SK-N-MC (cell line): ENCODE results near the gene LGALS8.
"Not testable (repeated sequence)": the region's sequence is repeated elsewhere in the genome, so short reads cannot be mapped to it uniquely, and the experiment has no call there.

Experiments used
- DNase-seq: peaks from one replicate; pipeline ENCODE4 v3.0.0-alpha.2; 2011; ENCODE audit warnings: low read depth, low spot score
- H3K27ac ChIP-seq: fragments of 200-600 bp; sonication (generic); 2 replicates; pipeline ENCODE4 v1.5.1; 2016; ENCODE audit warnings: mixed run types
- H3K36me3 ChIP-seq: fragments of 200-600 bp; sonication (generic); 2 replicates; pipeline ENCODE4 v1.6.1; 2017; ENCODE audit warnings: antibody characterized with exemption, low read length, mixed read lengths; ENCODE audit not compliant: insufficient read depth
- H3K4me3 ChIP-seq: fragments of 200-600 bp; sonication (generic); 2 replicates; pipeline ENCODE4 v1.5.1; 2016
- H3K9ac ChIP-seq: fragments of 200-600 bp; sonication (generic); 2 replicates; pipeline ENCODE4 v1.8.0; 2017; ENCODE audit warnings: mixed run types, mixed read lengths; ENCODE audit not compliant: insufficient read length
- H3K9me3 ChIP-seq: fragments of 200-600 bp; sonication (generic); 2 replicates; pipeline ENCODE4 v1.6.1; 2017; ENCODE audit warnings: low read depth, mild to moderate bottlenecking, antibody characterized with exemption, low read length, moderate library complexity, mixed read lengths
- EZH2 ChIP-seq: fragments of 200-600 bp; sonication (generic); IDR thresholded peaks from one replicate; pipeline ENCODE4 v1.6.1; 2017; ENCODE audit warnings: antibody characterized with exemption
- FOXP2 ChIP-seq: optimal IDR thresholded peaks from 2 replicates; pipeline ENCODE3; 2011; ENCODE audit warnings: mild to moderate bottlenecking, moderate library complexity; ENCODE audit not compliant: insufficient read depth; ENCODE audit errors: extremely low read length, control extremely low read depth
- POLR2AphosphoS5 ChIP-seq: IDR thresholded peaks from 2 replicates; pipeline ENCODE4 v1.6.1; 2012; ENCODE audit warnings: mild to moderate bottlenecking, low read depth, low read length, borderline replicate concordance

The LGALS8 gene

DNA sequence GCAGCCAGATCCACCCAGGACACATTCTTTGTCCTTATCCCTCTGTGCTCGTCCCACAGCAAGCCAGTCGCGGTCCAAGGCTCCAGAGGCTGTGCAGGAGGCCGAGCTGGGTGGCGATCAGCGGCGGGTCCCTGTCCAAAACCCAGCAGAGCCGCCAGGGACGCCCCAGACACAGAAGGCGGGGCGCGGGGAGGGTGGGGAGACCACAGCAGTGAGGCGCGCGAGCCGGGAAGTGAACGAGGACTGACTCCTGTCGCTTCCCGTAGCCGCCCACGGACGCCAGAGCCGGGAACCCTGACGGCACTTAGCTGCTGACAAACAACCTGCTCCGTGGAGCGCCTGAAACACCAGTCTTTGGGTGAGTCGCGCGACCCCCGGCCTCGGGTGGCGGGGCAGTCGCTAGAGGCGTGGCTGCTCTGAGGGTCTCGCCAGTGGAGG, at the start of gene LGALS8:
LGALS8 (plus strand) TSS at position 279 of the 438 bp plus-strand sequence. CDS start 2,089 bp downstream, outside the sequence.
- Histone ChIP-seq H3K9me3 (no peaks in the 10 kb centered on the region), H3K4me3 (peak within 1 kb of the TSS; percentile 64), H3K36me3 (no peaks in the 10 kb centered on the region), H3K9ac (peak within 1 kb of the TSS; percentile 27), H3K27ac (peak within 1 kb of the TSS; percentile 67; the same call in 1 of the 2 replicates)
- no peak for DNase-seq
- TF ChIP-seq POLR2AphosphoS5 = no peak
- TF ChIP-seq FOXP2 = no peak
- TF ChIP-seq EZH2 = no peak

DNA sequence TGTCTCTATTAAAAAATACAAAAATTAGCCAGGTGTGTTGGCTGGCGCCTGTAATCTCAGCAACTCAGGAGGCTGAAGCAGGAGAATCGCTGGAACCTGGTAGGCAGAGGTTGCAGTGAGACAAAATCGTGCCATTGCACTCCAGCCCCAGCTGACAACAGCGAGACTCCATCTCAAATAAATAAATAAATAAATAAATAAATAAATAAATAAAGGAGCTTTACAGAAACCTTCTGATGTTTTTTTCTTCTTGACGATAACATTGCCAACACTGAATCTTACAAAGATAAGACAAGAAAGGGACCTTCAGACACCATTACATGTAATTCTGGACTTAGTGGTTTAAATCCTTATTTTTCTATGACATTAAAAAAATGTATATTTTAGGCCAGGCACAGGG, 47.8 kb upstream of the LGALS8 start:
- H3K9me3 ChIP-seq = no peaks in the 10 kb centered on the region
- H3K36me3 ChIP-seq = no peaks in the 10 kb centered on the region

DNA sequence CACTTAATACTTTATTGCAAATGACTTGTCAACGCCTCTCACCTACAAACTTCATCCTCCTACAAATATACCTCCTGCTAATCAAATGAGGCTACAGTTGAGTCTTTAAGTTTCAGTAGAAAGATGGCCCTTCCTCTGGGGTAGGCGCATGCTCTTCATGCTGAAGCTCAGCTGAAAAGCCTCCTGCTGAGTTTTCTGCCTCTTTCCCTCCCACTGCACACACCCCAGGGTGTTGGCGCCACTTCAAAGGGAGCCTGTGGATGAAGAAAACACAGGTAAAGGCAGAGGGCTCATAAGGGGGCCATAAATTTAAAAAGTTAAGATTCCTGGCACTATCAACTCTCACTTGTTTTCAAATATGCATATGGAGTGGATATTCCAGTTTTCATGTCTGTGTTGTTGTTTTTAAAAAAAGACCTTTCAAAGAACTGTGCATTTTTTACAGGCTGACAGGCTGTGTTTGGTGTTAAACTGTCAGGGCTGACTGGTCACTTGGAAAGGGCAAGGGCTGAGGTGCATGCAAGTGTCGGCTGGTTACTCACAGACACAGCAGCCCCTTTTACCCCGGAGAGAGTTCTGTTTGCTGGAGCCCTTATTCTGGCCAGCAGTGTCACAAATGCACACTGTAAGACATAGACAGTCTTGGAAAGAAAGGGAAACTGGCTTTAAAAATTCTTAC, 42.9 kb upstream of the LGALS8 start:
- Histone ChIP-seq H3K27ac (no peak overlapping the region), H3K9ac (no peak overlapping the region), H3K36me3 (no peaks in the 10 kb centered on the region), H3K4me3 (no peak overlapping the region), H3K9me3 (no peaks in the 10 kb centered on the region)
- DNase-seq = no peak
- TF ChIP-seq EZH2 (no peak), POLR2AphosphoS5 (no peak), FOXP2 (no peak)

More for the DNA sequence above, 47.8 kb upstream of the LGALS8 start:
- TF ChIP-seq POLR2AphosphoS5 = no peak
- TF ChIP-seq FOXP2 = no peak
- no peak for TF ChIP-seq EZH2
- no peak for DNase-seq
- Histone ChIP-seq H3K4me3 (no peak overlapping the region), H3K27ac (no peak overlapping the region), H3K9ac (no peak overlapping the region)

DNA sequence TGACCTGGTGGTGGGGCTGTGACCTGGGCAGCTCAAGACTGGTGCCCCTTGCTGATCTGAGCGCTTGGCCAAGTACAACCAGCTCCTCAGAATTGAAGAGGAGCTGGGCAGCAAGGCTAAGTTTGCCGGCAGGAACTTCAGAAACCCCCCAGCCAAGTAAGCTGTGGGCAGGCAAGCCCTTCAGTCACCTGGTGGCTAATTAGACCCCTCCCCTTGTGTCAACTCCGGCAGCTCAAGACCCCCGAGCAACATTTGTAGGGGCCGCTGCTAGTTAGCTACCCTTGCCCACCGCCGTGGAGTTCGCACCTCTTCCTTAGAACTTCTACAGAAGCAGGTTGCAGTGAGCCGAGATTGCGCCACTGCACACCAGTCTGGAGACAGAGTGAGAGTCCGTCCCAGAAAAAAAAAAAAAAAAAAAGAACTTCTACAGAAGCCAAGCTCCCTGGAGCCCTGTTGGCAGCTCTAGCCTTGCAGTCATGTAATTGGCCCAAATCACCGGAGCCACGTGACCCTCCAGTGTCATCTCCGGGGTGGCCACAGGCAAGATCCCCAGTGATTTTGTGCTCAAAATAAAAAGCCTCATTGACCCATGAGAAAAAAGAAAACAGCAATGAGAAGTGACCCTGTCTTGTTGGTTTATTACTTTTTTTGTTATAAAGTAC, 39.3 kb upstream of the LGALS8 start:
- Histone ChIP-seq H3K4me3 (no peak overlapping the region), H3K27ac (no peak overlapping the region), H3K9me3 (no peaks in the 10 kb centered on the region), H3K36me3 (no peaks in the 10 kb centered on the region), H3K9ac (no peak overlapping the region)
- no peak for TF ChIP-seq POLR2AphosphoS5
- TF ChIP-seq FOXP2 = no peak
- no peak for TF ChIP-seq EZH2
- DNase-seq = no peak

DNA sequence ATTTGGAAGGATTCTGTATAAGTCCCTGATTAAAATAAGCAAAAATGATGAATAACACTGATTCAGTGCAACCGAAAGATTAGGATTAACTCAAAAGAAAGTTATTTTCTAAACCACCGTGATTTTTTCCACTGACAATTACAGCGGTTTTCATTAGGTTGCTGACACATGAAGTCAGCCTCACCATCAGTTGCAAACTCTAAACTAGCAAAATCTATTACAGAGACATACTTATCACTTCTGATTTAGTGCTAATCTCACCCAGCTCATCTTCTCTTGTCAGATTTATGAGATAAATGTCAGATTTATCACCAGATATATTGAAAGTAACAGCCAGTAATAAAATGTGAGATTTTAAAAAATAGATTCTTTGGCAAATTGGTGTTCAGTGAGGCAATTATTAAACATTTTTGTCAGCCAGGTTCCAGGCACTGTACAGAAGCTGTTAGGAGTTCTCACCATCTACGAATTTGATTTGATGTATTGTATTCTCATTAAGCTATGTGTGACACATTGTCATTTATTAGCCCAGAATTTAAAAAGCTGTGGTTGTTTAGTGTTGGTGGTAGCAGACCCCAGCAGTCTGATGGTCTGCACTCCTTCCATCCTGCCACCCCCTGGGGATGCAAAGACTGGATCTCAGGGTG, 37.3 kb upstream of the LGALS8 start:
- Histone ChIP-seq H3K9me3 (no peaks in the 10 kb centered on the region), H3K4me3 (no peak overlapping the region), H3K36me3 (no peaks in the 10 kb centered on the region), H3K9ac (peak overlapping the region; percentile 26), H3K27ac (peak overlapping the region; percentile 58)
- DNase-seq = no peak
- TF ChIP-seq FOXP2 = no peak
- TF ChIP-seq EZH2 = no peak
- TF ChIP-seq POLR2AphosphoS5 = no peak

DNA sequence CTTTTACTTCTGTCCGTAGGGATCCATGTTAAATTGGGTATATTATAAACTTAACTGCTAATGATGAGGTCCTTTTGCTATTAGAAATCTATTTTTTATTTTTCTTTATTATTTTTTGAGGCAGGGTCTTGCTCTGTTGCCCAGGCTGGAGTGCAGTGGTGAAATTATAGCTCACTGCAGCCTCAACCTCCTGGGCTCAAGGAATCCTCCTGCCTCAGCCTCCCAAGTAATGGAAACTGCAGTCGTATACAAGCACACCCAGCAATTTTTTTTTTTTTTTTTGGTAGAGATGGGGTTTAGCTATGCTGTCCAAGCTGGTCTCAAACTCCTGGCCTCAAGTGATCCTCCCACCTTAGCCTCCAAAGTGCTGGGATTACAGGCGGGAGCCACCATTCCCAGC, 34.6 kb upstream of the LGALS8 start:
- not testable (repeated sequence) for H3K9ac ChIP-seq, DNase-seq, H3K27ac ChIP-seq, H3K4me3 ChIP-seq, H3K9me3 ChIP-seq, H3K36me3 ChIP-seq

DNA sequence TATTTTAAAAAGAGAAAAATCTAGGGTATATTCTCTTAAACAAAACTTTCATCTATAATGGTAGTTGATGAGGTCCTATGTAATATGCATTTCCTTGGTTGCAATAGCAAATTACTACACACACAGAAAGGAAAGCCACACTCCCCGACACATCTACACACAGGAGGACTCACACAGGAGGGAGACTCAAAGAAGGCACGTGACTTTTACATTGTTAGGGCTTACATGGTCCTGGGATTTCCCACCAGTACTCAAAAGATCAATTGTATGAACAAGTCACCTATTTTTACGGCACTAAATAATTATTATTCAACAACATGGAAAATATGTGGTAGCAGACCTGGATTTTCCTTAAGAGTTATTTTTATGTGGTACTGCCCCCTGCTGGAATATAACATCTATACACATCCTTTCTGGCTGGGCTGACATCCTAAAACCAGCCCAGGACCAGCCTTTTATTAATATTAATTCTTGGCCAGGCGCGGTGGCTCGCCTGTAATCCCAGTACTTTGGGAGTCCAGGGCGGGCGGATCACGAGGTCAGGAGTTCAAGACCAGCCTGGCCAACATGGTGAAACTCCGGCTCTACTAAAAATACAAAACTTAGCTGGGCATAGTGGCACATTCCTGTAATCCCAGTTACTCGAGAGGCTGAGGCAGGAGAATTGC, 33.9 kb upstream of the LGALS8 start:
- 0 out of 2 replicates have a peak overlapping the region, but pooled peaks have one; percentile 48 for H3K4me3 ChIP-seq
- H3K36me3 ChIP-seq = no peaks in the 10 kb centered on the region
- H3K9me3 ChIP-seq = no peaks in the 10 kb centered on the region
- no peak for TF ChIP-seq POLR2AphosphoS5
- no peak for TF ChIP-seq EZH2
- TF ChIP-seq FOXP2 = no peak
- DNase-seq = peak; percentile 53
- H3K27ac ChIP-seq = no peak overlapping the region
- H3K9ac ChIP-seq = peak overlapping the region; percentile 11
